GM12865 (cell line): ENCODE data around the gene NOL8.

ENCODE experiments used
- DNase-seq: peaks from one replicate; pipeline ENCODE4 v3.0.0; 2010; ENCODE audit warnings: low read depth
- H3K4me3 ChIP-seq: 2 replicates; pipeline ENCODE4 v1.5.1; 2011; ENCODE audit warnings: mild to moderate bottlenecking, low read depth, low read length, control low read depth
- CTCF ChIP-seq: IDR thresholded peaks from 2 replicates; pipeline ENCODE4 v1.5.1; 2011; ENCODE audit warnings: low read length, control low read depth, low read depth, inconsistent platforms; ENCODE audit not compliant: insufficient read depth; ENCODE audit errors: missing control alignments

NOL8 gene

GRCh38 chr9:92350740-92351133 lies 25.6 kb upstream of the NOL8 start:
- no peak for DNase-seq
- no peak overlapping the region for H3K4me3 ChIP-seq
- no peak for TF ChIP-seq CTCF

- H3K4me3 ChIP-seq: no peak overlapping the region
- no peak for DNase-seq
- TF ChIP-seq CTCF: no peak
Observed at GRCh38 chr9:92349771-92350739, 24.9 kb upstream of the NOL8 start.

- no peak for DNase-seq
- no peak for TF ChIP-seq CTCF
- H3K4me3 ChIP-seq: no peak overlapping the region
Observed at GRCh38 chr9:92345582-92345981, 20.4 kb upstream of the NOL8 start.

GRCh38 chr9:92342825-92343488 lies 17.8 kb upstream of the NOL8 start:
- DNase-seq: no peak
- TF ChIP-seq CTCF: no peak
- H3K4me3 ChIP-seq: no peak overlapping the region

GRCh38 chr9:92341578-92341977 lies 16.4 kb upstream of the NOL8 start:
- no peak for TF ChIP-seq CTCF
- no peak overlapping the region for H3K4me3 ChIP-seq
- no peak for DNase-seq

GRCh38 chr9:92333282-92333634 lies 8.1 kb upstream of the NOL8 start:
- TF ChIP-seq CTCF: no peak
- DNase-seq: no peak
- H3K4me3 ChIP-seq: no peak overlapping the region
